K562 (cell line): ENCODE results near the gene TENM4. TPM values are rescaled to one million over a fixed set of nuclear protein-coding genes. Genes with fewer than 3 reads are reported as not detected.

ENCODE experiments used
- ATAC-seq: fragments of 200-7000 bp; cut with Tn5 transposase; 3 replicates; pipeline ENCODE4 v1.9.1; 2020; ENCODE audit warnings: moderate library complexity
- BruUV-seq: library from RNA; stranded (reverse); fragments of 400-500 nt; replicated peaks from 2 replicates; lab custom pipeline; 2021; lab: Mats Ljungman, UMichigan
- CTCF ChIA-PET: fragments of 300-600 bp; formaldehyde crosslinking; extraction: SDS; loops from one replicate; lab custom pipeline; 2021; ENCODE audit warnings: low intra/inter-chr PET ratio; lab: Yijun Ruan, JAX
- POLR2A ChIA-PET: fragments of 300-600, 350-650 bp; sonication (Branson Sonifier 250); formaldehyde crosslinking; extraction: SDS; loops from one replicate; lab custom pipeline; 2021; ENCODE audit warnings: antibody characterized with exemption, inconsistent platforms; lab: Yijun Ruan, JAX
- DNase-seq, 4 experiments: peaks; one replicate each; pipeline versions ENCODE4 v3.0.0 to v3.0.0-alpha.2; 2011 to 2018; ENCODE audit warnings: low spot score in 3 of 4, mixed read lengths in 3 of 4; ENCODE audit errors: extremely low read depth in 1 of 4
- FAIRE-seq: peaks from 2 replicates; lab custom pipeline; 2011; peaks lifted over from hg19 to GRCh38; lab: Jason Lieb, UNC
- H2AFZ ChIP-seq: 2 replicates; pipeline ENCODE4 v1.6.0; 2011; ENCODE audit warnings: low read depth, low read length, control low read depth, inconsistent platforms
- H3K27ac ChIP-seq: fragments of 200-600 bp; 3 replicates; pipeline ENCODE4 v1.8.0; 2011; ENCODE audit warnings: low read depth, mild to moderate bottlenecking, control low read depth, inconsistent platforms, low read length, moderate library complexity, mixed read lengths; ENCODE audit errors: extremely low read depth
- H3K27me3 ChIP-seq, 2 experiments: fragments of 300-600 bp in 1 of 2; 2 replicates in 1 of 2; 3 replicates in 1 of 2; pipeline versions ENCODE4 v1.6.0 to v1.8.0; 2011; ENCODE audit warnings: inconsistent platforms in 2 of 2, low read length in 2 of 2, mild to moderate bottlenecking in 1 of 2, mixed read lengths in 1 of 2, moderate library complexity in 1 of 2; ENCODE audit not compliant: control insufficient read depth in 2 of 2, insufficient read depth in 2 of 2
- H3K36me3 ChIP-seq: fragments of 300-600 bp; 3 replicates; pipeline ENCODE4 v1.8.0; 2011; ENCODE audit warnings: mild to moderate bottlenecking, low read length, inconsistent platforms; ENCODE audit not compliant: control insufficient read depth, insufficient read depth
- H3K4me1 ChIP-seq, 2 experiments: fragments of 200-600 bp in 1 of 2; replicated peaks in 1 of 2; 2 replicates in 1 of 2; 3 replicates in 1 of 2; pipeline versions ENCODE4 v1.5.1 to v1.8.0; 2011; ENCODE audit warnings: inconsistent platforms in 2 of 2, low read length in 2 of 2, mild to moderate bottlenecking in 1 of 2, mixed read lengths in 1 of 2, moderate library complexity in 1 of 2; ENCODE audit not compliant: control insufficient read depth in 2 of 2, insufficient read depth in 2 of 2
- H3K4me2 ChIP-seq: 2 replicates; pipeline ENCODE4 v1.6.1; 2011; ENCODE audit warnings: low read length, control low read depth, inconsistent platforms, mixed read lengths; ENCODE audit not compliant: insufficient read depth
- H3K4me3 ChIP-seq: fragments of 200-600 bp; sonication (generic), shearing (Covaris generic); 2 replicates; pipeline ENCODE4 v1.5.1; 2016; ENCODE audit warnings: control low read depth, inconsistent platforms
- H3K79me2 ChIP-seq: fragments of 200-600 bp; 3 replicates; pipeline ENCODE4 v1.8.0; 2011; ENCODE audit warnings: low read length, inconsistent platforms; ENCODE audit not compliant: control insufficient read depth, insufficient read depth
- H3K9ac ChIP-seq, 2 experiments: 2 replicates each; pipeline versions ENCODE4 v1.6.0 to v1.6.1; 2011; ENCODE audit warnings: low read depth in 2 of 2, low read length in 2 of 2, control low read depth in 1 of 2, inconsistent platforms in 1 of 2, mild to moderate bottlenecking in 1 of 2, mixed read lengths in 1 of 2; ENCODE audit not compliant: insufficient read depth in 1 of 2
- H3K9me1 ChIP-seq: one replicate; pipeline ENCODE4 v1.6.0; 2011; ENCODE audit warnings: inconsistent platforms, mild to moderate bottlenecking, low read length, moderate library complexity; ENCODE audit not compliant: control insufficient read depth, insufficient read depth
- H3K9me3 ChIP-seq: replicated peaks from 2 replicates; pipeline ENCODE4 v1.5.1; 2011; ENCODE audit warnings: low read depth, low read length, inconsistent platforms; ENCODE audit not compliant: control insufficient read depth, insufficient read depth
- H4K20me1 ChIP-seq: replicated peaks from 2 replicates; pipeline ENCODE4 v1.6.1; 2011; ENCODE audit warnings: low read length, inconsistent platforms, mixed read lengths; ENCODE audit not compliant: control insufficient read depth, insufficient read depth
- DDX20 ChIP-seq: fragments of 450-650 bp; IDR thresholded peaks from 2 replicates; pipeline ENCODE4 v1.6.1; 2016; ENCODE audit warnings: missing genetic modification characterization, low read depth, mild to moderate bottlenecking, missing compliant biosample characterization, moderate library complexity
- FOSL1 ChIP-seq: fragments of 200-800 bp; sonication (Bioruptor generic); conservative IDR thresholded peaks from 2 replicates; pipeline ENCODE4 v1.6.1; 2016; ENCODE audit warnings: missing genetic modification characterization, missing compliant biosample characterization
- MCM2 ChIP-seq: fragments of 450-650 bp; IDR thresholded peaks from 2 replicates; pipeline ENCODE4 v1.6.1; 2017; ENCODE audit warnings: low read depth, mild to moderate bottlenecking
- ZFP1 ChIP-seq: fragments of 450-650 bp; formaldehyde crosslinking; IDR thresholded peaks from 2 replicates; pipeline ENCODE4 v1.4.0; 2020; ENCODE audit warnings: mild to moderate bottlenecking, mixed read lengths
- ZNF695 ChIP-seq: fragments of 450-650 bp; formaldehyde crosslinking; IDR thresholded peaks from 2 replicates; pipeline ENCODE4 v1.4.0; 2020; ENCODE audit warnings: mild to moderate bottlenecking, moderate library complexity
- WGBS: fragments of 100-300 bp; shearing (Covaris generic); methylation state at CpG from one replicate; pipeline ENCODE4 v1.1.6; 2016; ENCODE audit warnings: low coverage, mixed read lengths; ENCODE audit not compliant: insufficient coverage; ENCODE audit errors: missing lambda C conversion rate; 5-methylcytosine and 5-hydroxymethylcytosine counted together
- in situ Hi-C: fragments of 300-500 bp; cut with MboI; formaldehyde crosslinking; loops from 4 replicates; pipeline ENCODE4 v1.15.0; 2018; ENCODE audit warnings: inconsistent platforms, mixed read lengths
- intact Hi-C: fragments of 100-400 bp; cut with micrococcal nuclease; formaldehyde crosslinking; loops from 2 replicates; pipeline ENCODE4 v1.14.2; 2022
- polyA plus RNA-seq, 8 experiments: library from polyadenylated mRNA; depleted of rRNA in 4 of 8; stranded (reverse) in 5 of 8; unstranded in 3 of 8; fragments of >200 nt; fragmentation: Nextera tagmentation in 2 of 8; fragmentation: Illumina TruSeq in 1 of 8; extraction: Ambion mirVana in 2 of 8; extraction: Trizol in 1 of 8; gene quantifications; 2 replicates each; pipeline versions ENCODE4 v1.2.1 to v1.2.3, GENCODE V29; 2011 to 2014; ENCODE audit warnings: inconsistent platforms in 1 of 8, missing spikeins in 1 of 8
- total RNA-seq, 7 experiments: library from RNA; depleted of rRNA in 6 of 7; stranded (reverse); fragments of >200 nt in 6 of 7; fragmentation: Illumina TruSeq in 2 of 7; extraction: Trizol in 2 of 7; gene quantifications; 2 replicates each; pipeline versions ENCODE4 v1.2.1 to v1.2.3, GENCODE V29; 2011 to 2021; ENCODE audit warnings: low replicate concordance in 1 of 7
- TF ChIP-seq, protein P1 (sequence below), 2 experiments: IDR thresholded peaks in 1 of 2; conservative IDR thresholded peaks in 1 of 2; 2 replicates each; pipeline ENCODE4 v1.6.1; 2016; ENCODE audit warnings: low read depth in 2 of 2, mild to moderate bottlenecking in 1 of 2, missing compliant biosample characterization in 1 of 2, missing genetic modification characterization in 1 of 2, moderate library complexity in 1 of 2

Gene TENM4
- total and polyA plus RNA-seq, 9 of the 15 experiments (the other 6 are each of a cell fraction or from before 2014, with no cell fraction given) = 0.16 TPM; not detected in 8

DNA sequence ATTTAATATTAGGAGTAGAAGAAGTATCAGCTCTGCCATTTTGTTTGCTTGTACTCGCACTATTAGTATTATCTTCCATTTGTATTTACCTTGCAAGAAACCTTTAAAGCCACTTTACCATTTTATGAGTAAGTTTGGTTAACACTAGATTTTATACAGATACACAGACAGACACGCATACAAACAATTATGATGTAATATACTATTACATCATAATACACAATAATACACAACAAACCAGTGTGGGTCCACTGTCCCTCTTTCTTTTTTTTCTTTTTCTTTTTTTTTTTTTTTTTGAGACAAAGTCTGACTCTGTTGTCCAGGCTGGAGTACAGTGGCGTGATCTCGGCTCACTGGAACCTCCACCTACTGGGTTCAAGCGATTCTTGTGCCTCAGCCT is 695.9 kb downstream of the TENM4 start (continued):
- TF ChIP-seq, protein P1, sequence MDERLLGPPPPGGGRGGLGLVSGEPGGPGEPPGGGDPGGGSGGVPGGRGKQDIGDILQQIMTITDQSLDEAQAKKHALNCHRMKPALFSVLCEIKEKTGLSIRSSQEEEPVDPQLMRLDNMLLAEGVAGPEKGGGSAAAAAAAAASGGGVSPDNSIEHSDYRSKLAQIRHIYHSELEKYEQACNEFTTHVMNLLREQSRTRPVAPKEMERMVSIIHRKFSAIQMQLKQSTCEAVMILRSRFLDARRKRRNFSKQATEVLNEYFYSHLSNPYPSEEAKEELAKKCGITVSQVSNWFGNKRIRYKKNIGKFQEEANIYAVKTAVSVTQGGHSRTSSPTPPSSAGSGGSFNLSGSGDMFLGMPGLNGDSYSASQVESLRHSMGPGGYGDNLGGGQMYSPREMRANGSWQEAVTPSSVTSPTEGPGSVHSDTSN (CRISPR knock-in tag; IDR thresholded peaks at IDR 0.05; ENCODE audit: low read depth) = no peak
- TF ChIP-seq, protein P1 (tag; conservative IDR thresholded peaks at IDR 0.05; ENCODE audit: low read depth) = no peak
- no peak for TF ChIP-seq FOSL1 (tag)

DNA sequence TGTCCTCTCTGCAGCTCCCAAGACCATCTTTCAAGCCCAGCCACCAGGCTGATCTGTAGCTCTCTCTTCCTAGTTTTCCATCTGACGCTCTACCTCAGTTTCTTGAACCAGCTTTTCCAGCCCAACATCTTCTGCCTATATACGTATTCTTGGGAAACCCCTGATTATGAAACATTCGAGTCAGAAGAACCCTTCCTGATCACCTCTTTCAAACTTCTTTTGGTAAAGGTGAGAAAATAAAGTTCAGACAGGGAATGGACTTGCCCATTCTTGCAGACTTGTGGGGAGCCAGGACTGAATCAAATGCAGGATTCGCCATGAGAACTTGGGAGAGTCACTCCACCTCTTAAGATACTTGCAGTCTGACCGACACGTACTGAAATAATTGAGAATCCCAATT is 696.6 kb downstream of the TENM4 start:
- intact Hi-C loops (no loop called here), in situ Hi-C loops (no loop called here)
- no peaks in the 10 kb centered on the region for H4K20me1 ChIP-seq
- no TSS peak for BruUV-seq
- H3K9ac ChIP-seq = no peak overlapping the region
- ChIA-PET POLR2A (interaction anchor here (1.4 kb wide), 1 partner anchor 9 kb away, joined by 6 read pairs; no protein-coding TSS in a partner anchor), CTCF (no interaction called here)
- FAIRE-seq = no peak
- WGBS = 2% methylated on average over 6 of the region's 6 CpGs
- no peak overlapping the region for H3K4me2 ChIP-seq
- no peaks in the 10 kb centered on the region for H3K79me2 ChIP-seq
- H3K9me3 ChIP-seq = no peaks in the 10 kb centered on the region
- H2AFZ ChIP-seq = no peak overlapping the region
- peaks cover 2 to 14% of the 10 kb centered on the region in 2 experiments; a peak in 3 of 5 replicates for H3K27me3 ChIP-seq
- no peak for TF ChIP-seq MCM2
- TF ChIP-seq DDX20 (tag) = no peak
- TF ChIP-seq ZNF695 (CRISPR knock-in tag) = no peak
- no peak for TF ChIP-seq ZFP1 (CRISPR knock-in tag)
- H3K27ac ChIP-seq = no peak overlapping the region
- H3K9me1 ChIP-seq = no peaks in the 10 kb centered on the region
- DNase-seq = no peak
- no peak overlapping the region for H3K4me3 ChIP-seq
- no peak for ATAC-seq
- no peaks in the 10 kb centered on the region for H3K4me1 ChIP-seq
- H3K36me3 ChIP-seq = no peaks in the 10 kb centered on the region
